ENCODE measurements around the gene CLSTN2.

DNA sequence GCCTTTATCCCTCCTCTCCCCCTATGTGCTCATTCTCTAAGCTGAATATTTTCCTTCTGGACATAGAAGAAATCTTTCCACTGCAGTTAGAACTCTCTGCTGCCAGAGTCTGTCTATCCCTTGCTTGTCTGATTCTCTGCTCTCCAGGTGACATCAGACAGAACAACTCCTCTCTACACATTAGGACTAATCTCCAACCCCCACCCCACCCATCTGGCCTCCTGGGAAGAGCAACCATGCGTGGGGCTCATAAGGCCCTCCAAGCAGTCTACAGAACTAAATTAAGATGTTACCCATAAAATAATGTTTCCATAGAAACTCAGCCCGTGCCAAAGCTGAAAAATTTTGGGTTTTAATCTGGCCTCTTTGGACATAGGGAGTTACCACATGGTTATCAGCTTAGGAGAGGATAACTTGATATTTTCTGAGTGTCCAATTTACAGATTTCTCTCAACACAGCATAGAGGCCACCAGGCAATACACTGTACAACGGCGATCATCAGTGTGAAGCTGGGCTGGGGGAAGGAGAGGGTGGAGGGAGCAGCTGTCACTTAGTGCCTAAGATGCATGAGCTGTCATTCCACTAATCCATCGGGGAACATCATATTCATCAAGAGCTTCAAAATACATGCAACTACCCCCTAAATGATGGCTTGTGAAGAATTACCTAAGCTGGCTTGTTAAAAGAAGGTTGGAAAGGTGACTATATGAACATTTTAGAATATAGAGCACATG lies 199.4 kb downstream of the CLSTN2 start:
- TF ChIP-seq, protein P1, sequence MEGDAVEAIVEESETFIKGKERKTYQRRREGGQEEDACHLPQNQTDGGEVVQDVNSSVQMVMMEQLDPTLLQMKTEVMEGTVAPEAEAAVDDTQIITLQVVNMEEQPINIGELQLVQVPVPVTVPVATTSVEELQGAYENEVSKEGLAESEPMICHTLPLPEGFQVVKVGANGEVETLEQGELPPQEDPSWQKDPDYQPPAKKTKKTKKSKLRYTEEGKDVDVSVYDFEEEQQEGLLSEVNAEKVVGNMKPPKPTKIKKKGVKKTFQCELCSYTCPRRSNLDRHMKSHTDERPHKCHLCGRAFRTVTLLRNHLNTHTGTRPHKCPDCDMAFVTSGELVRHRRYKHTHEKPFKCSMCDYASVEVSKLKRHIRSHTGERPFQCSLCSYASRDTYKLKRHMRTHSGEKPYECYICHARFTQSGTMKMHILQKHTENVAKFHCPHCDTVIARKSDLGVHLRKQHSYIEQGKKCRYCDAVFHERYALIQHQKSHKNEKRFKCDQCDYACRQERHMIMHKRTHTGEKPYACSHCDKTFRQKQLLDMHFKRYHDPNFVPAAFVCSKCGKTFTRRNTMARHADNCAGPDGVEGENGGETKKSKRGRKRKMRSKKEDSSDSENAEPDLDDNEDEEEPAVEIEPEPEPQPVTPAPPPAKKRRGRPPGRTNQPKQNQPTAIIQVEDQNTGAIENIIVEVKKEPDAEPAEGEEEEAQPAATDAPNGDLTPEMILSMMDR (IDR thresholded peaks at IDR 0.05) = no peak
- TF ChIP-seq POLR2A (IDR thresholded peaks at IDR 0.05) = no peak

Measured in vagina (tissue), 2 donors.